RWPE1 (cell line): Measurements from ENCODE around the gene NFIA.

Experiments
- CTCF ChIA-PET: fragments of 350-600 bp; sonication (Branson Sonifier 250); formaldehyde crosslinking; extraction: SDS; loops from one replicate; lab custom pipeline; 2021; lab: Yijun Ruan, JAX
- POLR2A ChIA-PET: fragments of 400-600 bp; formaldehyde crosslinking; extraction: SDS; loops from one replicate; lab custom pipeline; 2020; ENCODE audit warnings: antibody characterized with exemption; ENCODE audit not compliant: low non-redundant PET; lab: Yijun Ruan, JAX
- DNase-seq: peaks from one replicate; pipeline ENCODE4 v3.0.0; 2012; ENCODE audit warnings: low spot score
- H3K27ac ChIP-seq: fragments of 450-650 bp; 2 replicates; pipeline ENCODE4 v1.5.1; 2017
- CTCF ChIP-seq: fragments of 450-650 bp; conservative IDR thresholded peaks from 2 replicates; pipeline ENCODE4 v1.5.1; 2017; ENCODE audit warnings: low read depth, mild to moderate bottlenecking

Gene NFIA

GRCh38 chr1:61115436-61115835 lies 33.1 kb downstream of the NFIA start:
- no peak for DNase-seq
- ChIA-PET CTCF (no interaction called here), POLR2A (no interaction called here)
- TF ChIP-seq CTCF, result no peak
- no peak overlapping the region for H3K27ac ChIP-seq

DNA sequence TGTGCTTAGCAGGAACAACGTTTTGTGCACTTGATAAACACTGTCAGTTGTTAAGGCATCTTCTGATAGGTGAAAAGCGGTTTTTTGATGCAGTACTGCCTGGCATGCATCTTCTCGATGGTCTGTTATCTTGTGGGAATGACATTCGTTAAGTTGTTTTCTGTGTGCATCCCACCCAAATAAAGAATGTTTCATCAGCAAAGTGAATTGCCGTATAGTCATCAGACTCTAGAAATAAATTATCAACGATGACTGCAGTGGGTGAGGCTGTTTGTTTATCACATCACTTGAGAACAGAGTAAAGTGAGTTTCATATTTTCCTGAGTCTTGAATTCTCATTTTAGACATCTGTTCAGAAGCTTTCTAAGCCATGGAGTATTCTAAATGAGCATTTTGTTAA lies 34.1 kb downstream of the NFIA start:
- DNase-seq, result no peak
- CTCF ChIA-PET, result interaction anchor here (0.6 kb wide), 1 partner anchor 1193 kb away, joined by 3 read pairs; no protein-coding TSS in a partner anchor
- POLR2A ChIA-PET, result no interaction called here
- no peak overlapping the region for H3K27ac ChIP-seq
- TF ChIP-seq CTCF, result no peak

DNA sequence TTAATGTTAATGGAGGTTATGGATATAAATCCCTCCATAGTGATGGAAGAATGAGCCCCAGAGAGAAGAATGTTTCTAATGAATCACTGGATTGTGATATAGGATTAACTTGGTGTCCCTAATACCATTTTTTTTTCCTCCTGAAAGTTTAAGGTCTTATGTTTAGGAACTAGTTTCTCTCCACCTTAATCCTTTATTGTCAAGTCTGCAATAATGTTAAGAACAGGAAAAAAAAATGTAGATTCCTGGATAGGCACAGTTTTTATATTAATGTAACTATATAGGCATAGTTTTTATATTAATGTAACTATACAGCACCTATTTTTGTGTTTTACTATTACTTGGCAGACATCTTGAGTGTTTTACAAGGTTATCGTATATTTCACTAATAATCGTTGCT lies 34.9 kb downstream of the NFIA start:
- no peak for TF ChIP-seq CTCF
- H3K27ac ChIP-seq, result no peak overlapping the region
- CTCF ChIA-PET, result no interaction called here
- POLR2A ChIA-PET, result no interaction called here
- no peak for DNase-seq

DNA sequence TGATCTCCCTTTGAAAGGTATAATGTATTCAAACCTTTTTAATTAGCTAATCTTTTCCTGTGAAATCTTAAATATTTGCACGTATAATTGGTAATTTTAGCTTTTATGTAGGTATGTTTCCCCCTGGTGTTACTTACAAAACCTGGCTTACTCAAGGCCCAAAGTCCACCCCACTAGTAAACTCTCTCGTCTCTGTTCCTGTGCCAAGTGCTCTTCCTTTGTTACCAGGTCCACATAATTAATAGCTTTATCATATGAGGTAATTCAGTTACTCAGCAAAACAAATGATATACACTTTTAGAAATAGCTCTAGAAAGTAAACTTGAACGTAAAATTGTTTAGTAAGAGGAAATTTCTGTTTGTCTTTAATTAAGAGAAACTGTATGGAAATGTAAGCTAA lies 36.7 kb downstream of the NFIA start:
- ChIA-PET POLR2A (no interaction called here), CTCF (interaction anchor here (1.4 kb wide), 1 partner anchor 69 kb away, joined by 4 read pairs; no protein-coding TSS in a partner anchor)
- no peak overlapping the region for H3K27ac ChIP-seq
- DNase-seq, result no peak
- no peak for TF ChIP-seq CTCF

DNA sequence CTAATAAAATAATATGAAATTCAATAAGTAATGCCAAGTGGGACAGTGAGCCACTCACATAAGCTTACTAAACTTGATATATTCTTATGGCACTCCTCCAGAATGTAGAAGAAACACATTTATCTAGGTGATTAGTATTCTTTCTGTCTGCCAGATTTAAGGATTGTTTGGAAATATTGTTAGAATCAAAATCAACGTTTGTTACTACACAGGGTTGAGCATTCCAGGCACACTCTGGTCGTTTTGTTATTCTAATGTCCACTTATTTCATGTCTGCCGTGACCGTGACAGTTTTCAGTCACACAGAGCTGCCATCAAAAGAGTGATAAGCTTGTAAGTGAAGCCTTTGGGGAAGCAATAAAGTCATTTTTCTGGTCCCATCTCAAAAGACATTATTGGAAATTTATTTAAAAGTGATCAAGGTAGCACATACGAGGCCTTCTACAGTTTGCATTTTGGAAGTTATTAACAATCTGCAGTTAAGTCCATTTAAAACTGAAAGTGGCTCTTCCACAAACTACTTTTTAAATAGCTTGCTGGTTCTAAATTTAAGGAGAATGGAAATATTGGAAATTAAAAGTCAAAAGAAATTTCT lies 38.0 kb downstream of the NFIA start:
- no peak for DNase-seq
- no peak overlapping the region for H3K27ac ChIP-seq
- CTCF ChIA-PET, result interaction anchor here (0.7 kb wide), 1 partner anchor 1149 kb away, joined by 4 read pairs; no protein-coding TSS in a partner anchor
- POLR2A ChIA-PET, result no interaction called here
- no peak for TF ChIP-seq CTCF

DNA sequence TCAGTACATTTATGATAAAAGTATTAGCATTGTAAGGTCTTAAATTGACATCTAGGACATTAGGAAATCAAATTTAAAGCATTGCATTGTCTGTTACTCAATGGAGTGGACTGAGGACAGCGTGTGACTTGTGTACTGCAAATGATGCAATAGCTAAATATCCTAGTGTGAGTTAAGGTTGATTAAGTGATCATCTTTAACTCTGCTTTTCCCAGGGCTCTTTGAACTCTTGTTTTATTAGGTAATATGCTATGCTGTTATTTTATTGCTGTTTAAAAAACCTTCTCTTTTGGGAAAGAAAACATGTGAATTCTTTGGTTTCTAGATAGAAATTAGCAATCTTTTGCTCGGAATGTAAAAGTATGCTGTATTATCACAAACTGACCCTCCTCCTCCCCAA lies 38.6 kb downstream of the NFIA start:
- no peak for TF ChIP-seq CTCF
- H3K27ac ChIP-seq, result no peak overlapping the region
- POLR2A ChIA-PET, result no interaction called here
- no peak for DNase-seq
- CTCF ChIA-PET, result interaction anchor here (0.6 to 0.7 kb wide), 2 partner anchors 96 to 1150 kb away, joined by 4 to 7 read pairs; no protein-coding TSS in a partner anchor
